Measurements from ENCODE around the gene GGCT. TPM values are rescaled to one million over a fixed set of nuclear protein-coding genes. Genes with fewer than 3 reads are reported as not detected.

GGCT gene
- total and polyA plus RNA-seq, 2 of the 8 experiments (the other 6 are each of a cell fraction or from before 2014, with no cell fraction given) = 50.0 to 129 TPM

DNA sequence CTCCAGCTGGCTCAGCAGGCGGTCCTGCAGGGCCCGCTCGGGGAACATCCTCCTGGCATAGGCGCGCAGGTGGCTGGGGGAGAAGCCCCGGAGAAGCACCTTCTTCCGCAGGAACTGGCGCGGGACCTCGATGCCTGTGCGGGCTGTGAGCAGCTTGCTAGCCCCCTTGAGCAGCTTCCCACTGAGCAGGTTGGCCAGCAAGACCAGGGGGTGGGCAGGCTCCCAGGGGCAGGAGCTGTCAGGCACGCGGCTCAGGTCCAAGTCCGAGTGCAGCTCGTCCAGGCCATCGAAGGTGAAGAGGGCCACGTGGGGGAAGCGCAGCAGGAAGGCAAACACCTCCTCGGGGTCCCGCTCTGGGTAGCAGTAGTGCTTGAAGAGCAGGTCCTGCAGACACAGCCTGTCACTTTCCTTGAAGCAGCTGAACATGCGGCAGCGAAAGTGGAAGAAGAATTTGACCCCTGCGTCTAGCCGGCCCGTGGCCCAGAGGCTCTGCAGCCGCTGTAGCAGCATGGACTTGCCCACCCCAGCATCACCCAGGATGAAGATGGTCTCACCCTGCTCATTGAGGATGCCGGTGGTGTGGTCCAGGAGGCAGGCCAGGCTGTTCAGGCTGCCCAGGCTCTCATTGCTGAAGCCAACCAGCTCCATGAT lies 52.2 kb downstream of the GGCT start (continued):
- no peak for TF ChIP-seq MAFK (IDR thresholded peaks at IDR 0.05; ENCODE audit: low read depth, low read length)
- no peak for TF ChIP-seq SP1 (IDR thresholded peaks at IDR 0.05; ENCODE audit: low read depth, low read length)
- TF ChIP-seq, protein P1, sequence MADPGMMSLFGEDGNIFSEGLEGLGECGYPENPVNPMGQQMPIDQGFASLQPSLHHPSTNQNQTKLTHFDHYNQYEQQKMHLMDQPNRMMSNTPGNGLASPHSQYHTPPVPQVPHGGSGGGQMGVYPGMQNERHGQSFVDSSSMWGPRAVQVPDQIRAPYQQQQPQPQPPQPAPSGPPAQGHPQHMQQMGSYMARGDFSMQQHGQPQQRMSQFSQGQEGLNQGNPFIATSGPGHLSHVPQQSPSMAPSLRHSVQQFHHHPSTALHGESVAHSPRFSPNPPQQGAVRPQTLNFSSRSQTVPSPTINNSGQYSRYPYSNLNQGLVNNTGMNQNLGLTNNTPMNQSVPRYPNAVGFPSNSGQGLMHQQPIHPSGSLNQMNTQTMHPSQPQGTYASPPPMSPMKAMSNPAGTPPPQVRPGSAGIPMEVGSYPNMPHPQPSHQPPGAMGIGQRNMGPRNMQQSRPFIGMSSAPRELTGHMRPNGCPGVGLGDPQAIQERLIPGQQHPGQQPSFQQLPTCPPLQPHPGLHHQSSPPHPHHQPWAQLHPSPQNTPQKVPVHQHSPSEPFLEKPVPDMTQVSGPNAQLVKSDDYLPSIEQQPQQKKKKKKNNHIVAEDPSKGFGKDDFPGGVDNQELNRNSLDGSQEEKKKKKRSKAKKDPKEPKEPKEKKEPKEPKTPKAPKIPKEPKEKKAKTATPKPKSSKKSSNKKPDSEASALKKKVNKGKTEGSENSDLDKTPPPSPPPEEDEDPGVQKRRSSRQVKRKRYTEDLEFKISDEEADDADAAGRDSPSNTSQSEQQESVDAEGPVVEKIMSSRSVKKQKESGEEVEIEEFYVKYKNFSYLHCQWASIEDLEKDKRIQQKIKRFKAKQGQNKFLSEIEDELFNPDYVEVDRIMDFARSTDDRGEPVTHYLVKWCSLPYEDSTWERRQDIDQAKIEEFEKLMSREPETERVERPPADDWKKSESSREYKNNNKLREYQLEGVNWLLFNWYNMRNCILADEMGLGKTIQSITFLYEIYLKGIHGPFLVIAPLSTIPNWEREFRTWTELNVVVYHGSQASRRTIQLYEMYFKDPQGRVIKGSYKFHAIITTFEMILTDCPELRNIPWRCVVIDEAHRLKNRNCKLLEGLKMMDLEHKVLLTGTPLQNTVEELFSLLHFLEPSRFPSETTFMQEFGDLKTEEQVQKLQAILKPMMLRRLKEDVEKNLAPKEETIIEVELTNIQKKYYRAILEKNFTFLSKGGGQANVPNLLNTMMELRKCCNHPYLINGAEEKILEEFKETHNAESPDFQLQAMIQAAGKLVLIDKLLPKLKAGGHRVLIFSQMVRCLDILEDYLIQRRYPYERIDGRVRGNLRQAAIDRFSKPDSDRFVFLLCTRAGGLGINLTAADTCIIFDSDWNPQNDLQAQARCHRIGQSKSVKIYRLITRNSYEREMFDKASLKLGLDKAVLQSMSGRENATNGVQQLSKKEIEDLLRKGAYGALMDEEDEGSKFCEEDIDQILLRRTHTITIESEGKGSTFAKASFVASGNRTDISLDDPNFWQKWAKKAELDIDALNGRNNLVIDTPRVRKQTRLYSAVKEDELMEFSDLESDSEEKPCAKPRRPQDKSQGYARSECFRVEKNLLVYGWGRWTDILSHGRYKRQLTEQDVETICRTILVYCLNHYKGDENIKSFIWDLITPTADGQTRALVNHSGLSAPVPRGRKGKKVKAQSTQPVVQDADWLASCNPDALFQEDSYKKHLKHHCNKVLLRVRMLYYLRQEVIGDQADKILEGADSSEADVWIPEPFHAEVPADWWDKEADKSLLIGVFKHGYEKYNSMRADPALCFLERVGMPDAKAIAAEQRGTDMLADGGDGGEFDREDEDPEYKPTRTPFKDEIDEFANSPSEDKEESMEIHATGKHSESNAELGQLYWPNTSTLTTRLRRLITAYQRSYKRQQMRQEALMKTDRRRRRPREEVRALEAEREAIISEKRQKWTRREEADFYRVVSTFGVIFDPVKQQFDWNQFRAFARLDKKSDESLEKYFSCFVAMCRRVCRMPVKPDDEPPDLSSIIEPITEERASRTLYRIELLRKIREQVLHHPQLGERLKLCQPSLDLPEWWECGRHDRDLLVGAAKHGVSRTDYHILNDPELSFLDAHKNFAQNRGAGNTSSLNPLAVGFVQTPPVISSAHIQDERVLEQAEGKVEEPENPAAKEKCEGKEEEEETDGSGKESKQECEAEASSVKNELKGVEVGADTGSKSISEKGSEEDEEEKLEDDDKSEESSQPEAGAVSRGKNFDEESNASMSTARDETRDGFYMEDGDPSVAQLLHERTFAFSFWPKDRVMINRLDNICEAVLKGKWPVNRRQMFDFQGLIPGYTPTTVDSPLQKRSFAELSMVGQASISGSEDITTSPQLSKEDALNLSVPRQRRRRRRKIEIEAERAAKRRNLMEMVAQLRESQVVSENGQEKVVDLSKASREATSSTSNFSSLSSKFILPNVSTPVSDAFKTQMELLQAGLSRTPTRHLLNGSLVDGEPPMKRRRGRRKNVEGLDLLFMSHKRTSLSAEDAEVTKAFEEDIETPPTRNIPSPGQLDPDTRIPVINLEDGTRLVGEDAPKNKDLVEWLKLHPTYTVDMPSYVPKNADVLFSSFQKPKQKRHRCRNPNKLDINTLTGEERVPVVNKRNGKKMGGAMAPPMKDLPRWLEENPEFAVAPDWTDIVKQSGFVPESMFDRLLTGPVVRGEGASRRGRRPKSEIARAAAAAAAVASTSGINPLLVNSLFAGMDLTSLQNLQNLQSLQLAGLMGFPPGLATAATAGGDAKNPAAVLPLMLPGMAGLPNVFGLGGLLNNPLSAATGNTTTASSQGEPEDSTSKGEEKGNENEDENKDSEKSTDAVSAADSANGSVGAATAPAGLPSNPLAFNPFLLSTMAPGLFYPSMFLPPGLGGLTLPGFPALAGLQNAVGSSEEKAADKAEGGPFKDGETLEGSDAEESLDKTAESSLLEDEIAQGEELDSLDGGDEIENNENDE (IDR thresholded peaks at IDR 0.05; ENCODE audit: insufficient replicate concordance, low read length) = no peak
- no peak for TF ChIP-seq JUN (IDR thresholded peaks at IDR 0.05; ENCODE audit: low read depth, low read length)

Measured in H1 (cell line).